ENCODE measurements around the gene PRSS16.
"Not testable (repeated sequence)": the region's sequence is repeated elsewhere in the genome, so short reads cannot be mapped to it uniquely, and the experiment has no call there.

The PRSS16 gene

GRCh38 chr6:27248783-27249182, 1.3 kb downstream of the PRSS16 start:
- DNase-seq = no peak

DNA sequence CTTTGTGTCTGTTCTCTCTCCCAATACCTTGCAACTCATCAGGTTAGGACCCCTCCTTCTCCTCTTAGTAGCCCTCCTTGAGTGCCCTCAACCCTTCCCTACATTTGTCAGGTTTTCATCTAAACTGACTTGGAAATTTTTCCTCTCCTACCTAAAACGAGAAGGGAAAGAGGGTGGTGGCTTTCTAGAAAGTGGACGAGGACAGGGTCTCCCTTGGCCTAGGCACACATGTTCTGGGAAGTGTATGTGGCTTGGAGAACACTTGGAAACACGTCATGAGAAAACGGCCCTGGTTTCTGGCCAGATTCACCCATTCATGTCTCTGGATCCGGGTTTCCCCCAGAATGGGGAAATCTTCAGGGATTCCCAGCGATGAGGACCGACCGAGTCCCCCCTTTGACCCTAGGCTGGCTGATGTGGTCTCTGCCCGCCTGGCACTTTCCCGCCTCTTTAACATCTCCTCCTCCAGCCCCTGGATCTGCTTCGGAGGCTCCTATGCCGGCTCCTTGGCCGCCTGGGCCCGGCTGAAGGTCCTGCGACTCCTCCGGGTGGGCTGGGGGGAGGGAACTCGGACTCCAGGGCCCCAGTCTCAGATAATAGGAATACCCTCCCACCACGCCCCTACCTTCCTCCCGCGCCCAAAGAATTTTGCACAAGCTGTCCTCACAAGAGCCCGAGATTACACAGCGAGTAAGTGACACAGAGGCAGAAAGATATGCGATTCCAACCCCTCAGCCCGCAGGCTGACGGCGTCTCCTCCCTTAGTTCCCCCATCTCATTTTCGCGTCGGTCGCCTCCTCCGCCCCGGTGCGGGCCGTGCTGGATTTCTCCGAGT, 3.0 kb downstream of the PRSS16 start:
- no peak for DNase-seq

DNA sequence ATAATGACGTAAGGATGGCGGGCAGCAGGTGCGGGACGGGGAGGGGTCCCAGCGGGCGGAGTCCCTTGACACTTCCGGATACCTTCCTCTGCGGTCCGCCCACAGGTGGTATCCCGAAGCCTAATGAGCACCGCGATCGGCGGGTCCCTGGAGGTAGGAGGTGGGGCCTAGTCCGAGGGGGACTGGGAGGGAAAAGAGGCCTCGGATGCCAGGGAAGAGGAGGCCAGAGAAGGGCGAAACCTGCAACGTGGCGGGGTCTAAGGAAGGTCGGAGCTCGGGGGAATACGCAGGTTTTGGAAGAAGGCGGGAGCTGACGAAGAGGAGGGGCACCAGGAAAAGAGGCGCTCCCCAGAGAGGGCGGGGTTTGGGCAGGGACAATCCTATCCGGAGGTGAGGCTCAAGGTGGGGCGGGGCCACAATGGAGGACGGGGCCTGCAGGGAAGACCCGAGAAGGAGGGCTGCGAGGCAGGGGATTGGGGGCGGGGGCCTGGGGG, 3.7 kb downstream of the PRSS16 start:
- DNase-seq = peak; percentile 35 to 66 (median 53)

DNA sequence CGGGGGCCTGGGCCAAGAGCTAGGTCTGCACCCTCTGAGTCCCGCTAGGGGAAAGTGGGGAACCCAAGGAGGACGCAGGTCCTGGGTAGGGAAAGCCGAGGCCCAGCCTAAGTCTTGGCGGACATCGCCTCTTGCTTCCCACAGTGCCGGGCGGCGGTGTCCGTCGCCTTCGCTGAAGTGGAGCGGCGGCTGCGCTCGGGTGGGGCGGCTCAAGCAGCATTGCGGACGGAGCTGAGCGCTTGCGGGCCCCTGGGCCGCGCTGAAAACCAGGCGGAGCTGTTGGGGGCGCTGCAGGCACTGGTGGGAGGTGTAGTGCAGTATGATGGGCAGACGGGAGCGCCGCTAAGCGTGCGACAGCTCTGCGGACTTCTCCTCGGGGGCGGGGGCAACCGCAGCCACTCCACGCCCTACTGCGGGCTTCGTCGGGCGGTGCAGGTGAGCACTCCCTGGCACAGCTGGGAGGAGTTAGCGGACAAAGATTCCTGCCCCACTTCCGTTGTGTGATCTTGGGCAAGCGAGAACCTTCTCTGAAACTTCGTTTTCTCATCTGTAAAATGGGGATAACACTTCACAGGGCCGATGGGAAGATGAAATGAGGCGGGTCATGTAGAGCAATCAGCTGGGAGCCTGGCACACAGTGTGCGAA, 4.2 kb downstream of the PRSS16 start:
- peak; percentile 34 to 82 (median 52) for DNase-seq

- no peak for DNase-seq
Measured at GRCh38 chr6:27254566-27254965, 7.1 kb downstream of the PRSS16 start.

DNA sequence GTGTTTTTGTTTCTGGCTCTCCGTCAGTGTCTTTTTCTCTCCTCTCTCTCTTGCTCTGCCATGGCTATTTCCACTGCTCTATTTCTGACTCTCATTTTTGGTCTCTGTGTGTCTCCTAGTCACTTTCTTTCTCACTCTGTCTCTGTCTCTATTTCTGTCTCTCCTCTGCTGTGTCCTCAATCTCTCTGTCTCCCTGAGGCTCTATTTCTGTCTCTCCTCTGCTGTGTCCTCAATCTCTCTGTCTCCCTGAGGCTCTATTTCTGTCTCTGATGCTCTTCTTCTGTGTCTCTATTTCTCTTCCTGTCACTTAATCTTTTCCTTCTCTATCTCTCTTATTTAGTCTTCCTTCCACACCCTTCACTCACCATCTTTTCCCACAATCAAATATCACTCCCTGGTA, 8.4 kb downstream of the PRSS16 start:
- DNase-seq = no peak

- DNase-seq = no peak
Measured at GRCh38 chr6:27260369-27260768, 12.9 kb downstream of the PRSS16 start.

DNA sequence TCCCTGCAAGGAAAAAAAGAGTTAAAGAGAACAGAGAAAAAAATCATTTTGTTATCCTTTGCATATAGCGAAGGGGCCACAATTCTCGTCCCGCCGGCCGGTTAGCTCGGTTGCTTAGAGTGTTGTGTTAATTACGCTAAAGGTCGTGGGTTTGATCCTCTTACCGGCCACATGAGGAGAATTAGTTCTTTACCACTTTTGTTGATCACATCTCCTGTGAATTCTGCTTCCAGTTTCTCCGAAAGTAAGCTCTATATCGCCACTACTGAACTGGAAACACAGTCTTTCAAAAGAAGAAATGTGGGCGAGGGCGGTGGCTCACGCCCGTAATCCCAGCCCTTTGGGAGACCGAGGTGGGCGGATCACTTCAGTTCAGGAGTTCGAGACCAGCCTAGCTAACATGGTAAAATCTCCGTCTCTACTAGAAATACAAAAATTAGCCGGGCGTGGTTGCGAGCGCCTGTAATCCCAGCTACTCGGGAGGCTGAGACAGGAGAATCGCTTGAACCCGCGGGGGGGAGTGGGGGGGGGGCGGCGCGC, 13.4 kb downstream of the PRSS16 start:
- DNase-seq = no peak

GRCh38 chr6:27263886-27264285, 16.4 kb downstream of the PRSS16 start:
- DNase-seq = no peak

GRCh38 chr6:27267003-27267402, 19.5 kb downstream of the PRSS16 start:
- not testable (repeated sequence) for DNase-seq

DNA sequence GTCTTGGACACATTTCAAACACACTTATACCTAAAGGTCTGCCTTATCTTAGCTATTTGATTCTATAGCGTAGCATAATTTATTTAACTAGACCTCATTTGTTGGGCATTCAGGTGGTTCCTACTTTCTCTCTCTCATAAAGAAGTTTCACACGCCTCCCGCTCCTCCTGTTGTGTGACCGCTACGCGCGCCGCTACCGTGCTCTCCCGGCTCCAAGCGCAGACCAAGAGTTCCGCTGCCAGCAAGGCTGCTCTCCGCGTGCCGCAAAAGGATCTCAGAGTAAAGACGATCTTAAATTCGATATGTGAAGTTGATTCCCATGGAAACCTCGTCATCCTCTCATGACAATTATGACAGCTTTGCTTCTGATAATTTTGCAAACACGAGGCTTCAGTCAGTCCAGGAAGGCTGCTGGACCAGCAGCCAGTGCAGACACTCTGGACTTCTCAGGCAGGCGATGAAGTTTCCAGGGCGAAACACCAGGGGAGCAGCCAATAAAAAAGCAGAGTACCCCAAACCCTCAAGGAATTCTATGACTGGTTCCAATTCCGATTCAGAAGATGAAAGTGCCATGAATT, 20.4 kb downstream of the PRSS16 start:
- DNase-seq = no peak

DNA sequence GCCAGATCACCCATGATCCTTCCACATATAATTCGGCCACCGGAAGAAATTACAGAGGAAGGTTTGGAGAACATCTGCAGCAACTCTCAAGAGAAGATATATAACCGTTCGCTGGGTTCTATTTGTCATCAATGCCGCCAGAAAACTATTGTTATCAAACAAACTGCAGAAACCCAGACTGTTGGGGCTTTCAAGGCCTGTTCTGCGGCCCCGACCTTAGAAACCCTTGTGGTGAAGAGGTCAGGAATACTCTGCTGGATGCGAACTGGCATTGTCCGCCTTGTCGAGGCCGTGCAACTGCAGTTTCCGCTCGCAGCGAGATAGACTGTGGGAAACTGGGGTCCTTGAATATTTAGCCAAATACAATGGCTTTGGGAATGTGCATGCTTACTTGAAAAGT, 21.3 kb downstream of the PRSS16 start:
- no peak for DNase-seq

DNA sequence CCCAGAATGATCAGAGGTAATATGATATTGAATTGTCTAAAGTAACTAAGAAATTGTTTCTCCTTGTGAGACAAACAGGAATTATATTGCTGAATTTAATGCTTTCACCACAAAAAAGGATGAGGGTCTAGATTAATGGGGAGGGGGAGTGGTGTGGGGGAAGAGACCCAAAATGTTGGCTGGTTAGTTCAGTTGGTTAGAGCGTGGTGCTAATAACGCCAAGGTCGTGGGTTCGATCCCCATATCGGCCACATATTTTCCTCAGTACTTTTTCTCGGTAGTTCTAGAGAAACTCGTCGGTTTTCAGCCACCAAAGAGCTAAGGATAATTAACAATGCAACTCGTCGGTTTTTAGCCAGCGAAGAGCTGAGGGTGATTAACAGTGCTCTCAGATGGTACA, 26.3 kb downstream of the PRSS16 start:
- DNase-seq = no peak

- DNase-seq = no peak
Measured at GRCh38 chr6:27275025-27275956, 27.8 kb downstream of the PRSS16 start.

GRCh38 chr6:27279513-27280063, 32.1 kb downstream of the PRSS16 start:
- no peak for DNase-seq

DNA sequence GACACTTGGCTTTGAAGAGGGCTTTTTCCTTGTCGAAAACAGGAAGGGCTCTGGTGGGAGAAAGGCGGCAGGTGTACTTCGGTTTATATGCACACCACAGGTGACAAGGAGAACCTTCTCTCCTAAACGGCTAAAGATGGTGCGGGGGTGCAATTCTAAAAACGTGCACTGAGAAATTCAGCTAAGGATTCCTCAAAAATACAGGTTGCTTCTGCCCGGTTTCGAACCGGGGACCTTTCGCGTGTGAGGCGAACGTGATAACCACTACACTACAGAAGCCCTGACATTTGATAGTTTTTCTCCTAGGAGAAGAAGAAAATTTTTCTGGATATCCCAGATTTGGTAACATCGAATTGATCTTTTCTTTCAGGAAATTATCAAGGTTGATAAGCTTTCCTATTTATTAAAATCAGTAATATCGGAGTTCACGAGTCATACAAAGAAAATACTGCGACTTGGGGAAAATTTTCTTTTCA, 32.6 kb downstream of the PRSS16 start:
- DNase-seq = peak in 1 of 5 donors; percentile 17

DNA sequence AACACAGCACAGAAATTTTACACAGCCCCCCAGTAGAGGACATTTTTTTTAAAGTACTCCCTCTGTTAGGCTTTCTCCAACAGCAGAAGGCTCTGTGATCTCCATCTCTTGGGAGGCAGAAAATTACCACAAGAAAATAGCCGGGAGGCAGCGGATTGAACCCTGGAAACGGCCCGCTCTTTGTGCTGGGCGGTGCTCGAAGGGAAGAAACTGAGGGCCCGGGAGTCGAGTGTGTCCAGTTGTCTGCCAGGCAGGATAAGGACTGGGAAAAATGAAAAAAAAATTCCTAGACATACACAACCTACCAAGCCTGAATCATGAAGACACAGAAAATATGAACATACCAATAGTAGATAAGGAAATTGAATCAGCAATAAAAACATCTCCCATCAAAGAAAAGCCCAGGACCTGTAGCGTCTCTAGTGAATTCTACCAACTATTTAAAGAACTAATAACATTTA, 33.1 kb downstream of the PRSS16 start:
- DNase-seq = no peak

DNA sequence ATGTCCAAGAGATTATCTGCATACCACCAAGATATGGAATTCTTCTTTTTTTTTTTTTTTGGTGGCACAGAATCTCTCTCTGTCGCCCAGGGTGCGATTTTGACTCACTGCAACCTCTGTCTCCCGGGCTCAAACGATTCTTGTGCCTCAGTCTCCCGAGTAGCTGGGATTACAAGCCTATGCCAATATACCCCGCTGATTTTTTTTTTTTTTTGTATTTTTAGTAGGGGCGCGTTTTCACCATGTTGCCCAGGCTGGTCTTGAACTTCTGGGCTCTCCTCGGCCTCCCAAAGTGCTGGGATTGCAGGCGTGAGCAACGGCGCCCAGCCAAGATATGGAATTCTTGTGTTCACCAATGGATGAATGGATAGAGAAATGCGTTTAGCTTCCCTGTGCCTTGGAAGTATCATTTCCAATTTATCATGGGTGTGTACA, 33.6 kb downstream of the PRSS16 start:
- DNase-seq = no peak

GRCh38 chr6:27281569-27281968, 34.1 kb downstream of the PRSS16 start:
- no peak for DNase-seq

DNA sequence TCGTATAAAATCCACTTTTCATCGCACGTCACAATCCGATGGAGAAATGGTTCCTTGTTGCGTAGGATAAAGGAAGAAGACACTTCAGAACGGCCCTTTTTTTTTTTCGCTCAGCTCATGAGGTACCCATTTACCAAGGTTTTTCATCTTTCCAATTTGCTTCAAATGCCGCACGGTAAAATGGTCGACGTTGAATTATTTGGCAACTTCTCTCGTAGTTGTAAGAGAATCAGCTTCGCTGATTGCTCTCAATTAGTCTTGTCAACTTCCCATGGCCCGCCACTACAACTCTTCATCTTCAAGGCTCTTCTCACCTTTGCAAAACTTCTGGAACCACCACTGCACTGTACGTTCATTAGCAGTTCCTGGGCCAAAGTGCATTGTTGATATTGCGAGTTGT, 35.8 kb downstream of the PRSS16 start:
- no peak for DNase-seq

- DNase-seq = no peak
Measured at GRCh38 chr6:27286141-27286540, 38.6 kb downstream of the PRSS16 start.

GRCh38 chr6:27287751-27288135, 40.2 kb downstream of the PRSS16 start:
- DNase-seq = no peak

Measured in T-helper 1 cell (primary cell).